ENCODE results near the gene KCTD16.

- no peak for TF ChIP-seq SETDB1 (IDR thresholded peaks at IDR 0.05; ENCODE audit: insufficient read length, low read length)
- TF ChIP-seq OVOL3 (tag by site-specific recombination; IDR thresholded peaks at IDR 0.05), result no peak
- no peak for TF ChIP-seq ZNF274 (IDR thresholded peaks at IDR 0.05; ENCODE audit: low read length)
- no peak for TF ChIP-seq ZNF274 (tag by site-specific recombination; IDR thresholded peaks at IDR 0.05; ENCODE audit: borderline replicate concordance)
Measured at GRCh38 chr5:144122641-144123040, 48.0 kb upstream of the KCTD16 start.
